ENCODE measurements around the gene UBIAD1. TPM values are rescaled to one million over a fixed set of nuclear protein-coding genes. Genes with fewer than 3 reads are reported as not detected.

The UBIAD1 gene
- total and polyA plus RNA-seq, 9 of the 15 experiments (the other 6 are each of a cell fraction or from before 2014, with no cell fraction given): 6.2 to 34.3 (median 22.3) TPM

DNA sequence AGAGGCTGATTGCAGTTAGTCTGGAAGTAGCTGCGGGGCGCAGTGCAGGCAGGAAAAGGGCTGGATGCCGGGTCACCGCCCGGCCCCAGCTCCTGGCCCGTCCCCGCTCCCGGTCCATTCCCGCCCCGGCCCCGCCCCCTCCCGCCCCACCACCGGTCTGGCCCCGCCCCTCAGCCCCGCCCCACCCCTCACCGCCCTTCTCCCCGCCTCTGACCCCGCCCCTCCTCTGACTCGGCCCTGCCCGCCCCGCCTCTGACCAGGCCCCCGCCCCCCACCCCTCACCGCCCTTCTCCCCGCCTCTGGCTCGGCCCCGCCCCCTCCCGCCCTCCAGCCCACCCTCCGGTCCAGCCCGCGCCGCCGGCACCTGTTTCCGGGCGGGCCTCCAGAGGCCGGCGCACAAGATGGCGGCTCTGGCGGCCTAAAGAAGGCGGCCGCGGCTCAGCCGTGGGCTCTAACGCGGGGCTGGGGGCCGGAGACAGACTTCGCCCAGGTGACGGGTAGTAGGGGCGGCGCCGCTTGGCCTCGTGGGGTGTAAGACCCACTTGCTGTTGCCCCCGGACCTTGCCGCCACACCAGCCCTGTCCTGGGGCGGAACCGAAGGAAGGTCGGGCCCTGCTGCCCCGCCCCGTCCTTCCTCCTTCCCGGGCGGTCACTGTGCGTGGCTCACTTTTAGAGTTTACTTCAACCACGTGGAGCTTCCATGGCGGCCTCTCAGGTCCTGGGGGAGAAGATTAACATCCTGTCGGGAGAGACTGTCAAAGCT is at the start of gene UBIAD1 (continued):
- TF ChIP-seq SUPT5H (IDR thresholded peaks at IDR 0.05) (peak; percentile 95), PURB (CRISPR knock-in tag; IDR thresholded peaks at IDR 0.05; ENCODE audit: low read depth) (no peak), CBFB (CRISPR knock-in tag; IDR thresholded peaks at IDR 0.05) (peak; percentile 36; the same call in 1 of the 2 replicates), ZC3H8 (IDR thresholded peaks at IDR 0.05) (no peak), POLR2A (conservative IDR thresholded peaks at IDR 0.05) (peak; percentile 97), ZNF165 (CRISPR knock-in tag; IDR thresholded peaks at IDR 0.05; ENCODE audit: borderline replicate concordance) (no peak), ZNF57 (CRISPR knock-in tag; IDR thresholded peaks at IDR 0.05) (no peak), POLR2G (IDR thresholded peaks at IDR 0.05; ENCODE audit: low read depth, low read length) (peak; percentile 95), CBFA2T2 (conservative IDR thresholded peaks at IDR 0.05) (no peak), NR2C1 (IDR thresholded peaks at IDR 0.05) (peak; percentile 66; the same call in 1 of the 2 replicates), NR2C1 (tag; IDR thresholded peaks at IDR 0.05) (peak; percentile 74), NCOA1 (IDR thresholded peaks at IDR 0.05; ENCODE audit: low read depth) (peak; percentile 97), PML (IDR thresholded peaks at IDR 0.05; ENCODE audit: low read length) (peak; percentile 61; the same call in 1 of the 2 replicates), ZNF24 (IDR thresholded peaks at IDR 0.05) (no peak), ZNF143 (CRISPR knock-in tag; IDR thresholded peaks at IDR 0.05) (peak; percentile 19; the same call in 1 of the 2 replicates), EP400 (IDR thresholded peaks at IDR 0.05) (peak; percentile 99), CTBP1 (IDR thresholded peaks at IDR 0.05; ENCODE audit: borderline replicate concordance) (peak; percentile 67; the same call in 1 of the 2 replicates), SIN3A (IDR thresholded peaks at IDR 0.05; ENCODE audit: borderline replicate concordance in 2 of 2, control insufficient read depth in 1 of 2, low read depth in 2 of 2, low read length in 2 of 2) (peak; percentile 80 to 96), RB1 (IDR thresholded peaks at IDR 0.05; ENCODE audit: low read depth) (peak; percentile 96), FOXK2 (conservative IDR thresholded peaks at IDR 0.05 in 1 of 2, IDR thresholded peaks at IDR 0.05 in 1 of 2; ENCODE audit: low read depth in 2 of 2) (peak; percentile 90), FOSL1 (tag; conservative IDR thresholded peaks at IDR 0.05) (peak; percentile 59), POLR2B (IDR thresholded peaks at IDR 0.05; ENCODE audit: low read depth, partially characterized antibody) (peak; percentile 92), ELF1 (tag; IDR thresholded peaks at IDR 0.05) (peak; percentile 71)
- TF ChIP-seq, protein P1, sequence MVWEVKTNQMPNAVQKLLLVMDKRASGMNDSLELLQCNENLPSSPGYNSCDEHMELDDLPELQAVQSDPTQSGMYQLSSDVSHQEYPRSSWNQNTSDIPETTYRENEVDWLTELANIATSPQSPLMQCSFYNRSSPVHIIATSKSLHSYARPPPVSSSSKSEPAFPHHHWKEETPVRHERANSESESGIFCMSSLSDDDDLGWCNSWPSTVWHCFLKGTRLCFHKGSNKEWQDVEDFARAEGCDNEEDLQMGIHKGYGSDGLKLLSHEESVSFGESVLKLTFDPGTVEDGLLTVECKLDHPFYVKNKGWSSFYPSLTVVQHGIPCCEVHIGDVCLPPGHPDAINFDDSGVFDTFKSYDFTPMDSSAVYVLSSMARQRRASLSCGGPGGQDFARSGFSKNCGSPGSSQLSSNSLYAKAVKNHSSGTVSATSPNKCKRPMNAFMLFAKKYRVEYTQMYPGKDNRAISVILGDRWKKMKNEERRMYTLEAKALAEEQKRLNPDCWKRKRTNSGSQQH (CRISPR knock-in tag; IDR thresholded peaks at IDR 0.05): 0 out of 2 replicates have a peak, but pooled peaks have one; percentile 69
- TF ChIP-seq, protein P2, sequence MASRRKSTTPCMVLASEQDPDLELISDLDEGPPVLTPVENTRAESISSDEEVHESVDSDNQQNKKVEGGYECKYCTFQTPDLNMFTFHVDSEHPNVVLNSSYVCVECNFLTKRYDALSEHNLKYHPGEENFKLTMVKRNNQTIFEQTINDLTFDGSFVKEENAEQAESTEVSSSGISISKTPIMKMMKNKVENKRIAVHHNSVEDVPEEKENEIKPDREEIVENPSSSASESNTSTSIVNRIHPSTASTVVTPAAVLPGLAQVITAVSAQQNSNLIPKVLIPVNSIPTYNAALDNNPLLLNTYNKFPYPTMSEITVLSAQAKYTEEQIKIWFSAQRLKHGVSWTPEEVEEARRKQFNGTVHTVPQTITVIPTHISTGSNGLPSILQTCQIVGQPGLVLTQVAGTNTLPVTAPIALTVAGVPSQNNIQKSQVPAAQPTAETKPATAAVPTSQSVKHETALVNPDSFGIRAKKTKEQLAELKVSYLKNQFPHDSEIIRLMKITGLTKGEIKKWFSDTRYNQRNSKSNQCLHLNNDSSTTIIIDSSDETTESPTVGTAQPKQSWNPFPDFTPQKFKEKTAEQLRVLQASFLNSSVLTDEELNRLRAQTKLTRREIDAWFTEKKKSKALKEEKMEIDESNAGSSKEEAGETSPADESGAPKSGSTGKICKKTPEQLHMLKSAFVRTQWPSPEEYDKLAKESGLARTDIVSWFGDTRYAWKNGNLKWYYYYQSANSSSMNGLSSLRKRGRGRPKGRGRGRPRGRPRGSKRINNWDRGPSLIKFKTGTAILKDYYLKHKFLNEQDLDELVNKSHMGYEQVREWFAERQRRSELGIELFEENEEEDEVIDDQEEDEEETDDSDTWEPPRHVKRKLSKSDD (conservative IDR thresholded peaks at IDR 0.05; ENCODE audit: low read length): 0 out of 2 replicates have a peak, but pooled peaks have one; percentile 72
- TF ChIP-seq, protein P3, sequence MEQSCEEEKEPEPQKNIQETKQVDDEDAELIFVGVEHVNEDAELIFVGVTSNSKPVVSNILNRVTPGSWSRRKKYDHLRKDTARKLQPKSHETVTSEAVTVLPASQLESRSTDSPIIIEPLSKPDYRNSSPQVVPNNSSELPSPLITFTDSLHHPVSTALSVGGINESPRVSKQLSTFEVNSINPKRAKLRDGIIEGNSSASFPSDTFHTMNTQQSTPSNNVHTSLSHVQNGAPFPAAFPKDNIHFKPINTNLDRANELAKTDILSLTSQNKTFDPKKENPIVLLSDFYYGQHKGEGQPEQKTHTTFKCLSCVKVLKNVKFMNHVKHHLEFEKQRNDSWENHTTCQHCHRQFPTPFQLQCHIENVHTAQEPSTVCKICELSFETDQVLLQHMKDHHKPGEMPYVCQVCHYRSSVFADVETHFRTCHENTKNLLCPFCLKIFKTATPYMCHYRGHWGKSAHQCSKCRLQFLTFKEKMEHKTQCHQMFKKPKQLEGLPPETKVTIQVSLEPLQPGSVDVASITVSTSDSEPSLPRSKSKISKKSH (CRISPR knock-in tag; IDR thresholded peaks at IDR 0.05): no peak
